SK-N-SH (cell line): ENCODE results near the gene CENPW. TPM values are rescaled to one million over a fixed set of nuclear protein-coding genes. Genes with fewer than 3 reads are reported as not detected.
A peak's percentile ranks its signal among the peaks of the same experiment; 100 is the strongest.

Experiments
- CTCF ChIA-PET: fragments of 300-600, 350-600 bp; formaldehyde crosslinking; extraction: SDS; loops from one replicate; lab custom pipeline; 2021; lab: Yijun Ruan, JAX
- POLR2A ChIA-PET: fragments of 350-600 bp; sonication (Branson Sonifier 250); formaldehyde crosslinking; extraction: SDS; loops from one replicate; lab custom pipeline; 2020; ENCODE audit warnings: antibody characterized with exemption, inconsistent platforms; lab: Yijun Ruan, JAX
- DNase-seq: peaks from one replicate; pipeline ENCODE4 v3.0.0; 2012
- H2AFZ ChIP-seq: fragments of 200-600 bp; sonication (generic); 2 replicates; pipeline ENCODE4 v1.8.1; 2016; ENCODE audit warnings: antibody characterized with exemption, mild to moderate bottlenecking, low read depth
- H3F3A ChIP-seq: fragments of 200-600 bp; sonication (generic); replicated peaks from 2 replicates; pipeline ENCODE3; 2016; ENCODE audit warnings: antibody characterized with exemption, mild to moderate bottlenecking; ENCODE audit not compliant: insufficient read depth
- H3K27ac ChIP-seq, 2 experiments: fragments of 200-500 bp in 1 of 2; fragments of 200-600 bp in 1 of 2; sonication (Bioruptor generic) in 1 of 2; sonication (generic), shearing (Covaris generic) in 1 of 2; 2 replicates each; pipeline versions ENCODE4 v1.5.1 to v1.6.1; 2014 to 2016; ENCODE audit warnings: low read depth in 2 of 2, inconsistent platforms in 1 of 2, low read length in 1 of 2, mild to moderate bottlenecking in 1 of 2, mixed read lengths in 1 of 2
- H3K27me3 ChIP-seq: fragments of 200-600 bp; sonication (generic), shearing (Covaris generic); 2 replicates; pipeline ENCODE4 v1.6.1; 2016; ENCODE audit warnings: mixed run types; ENCODE audit not compliant: insufficient read depth
- H3K36me3 ChIP-seq, 2 experiments: fragments of 200-500 bp in 1 of 2; fragments of 200-600 bp in 1 of 2; sonication (Bioruptor generic) in 1 of 2; sonication (generic) in 1 of 2; replicated peaks in 1 of 2; 2 replicates each; pipeline versions ENCODE3 to v1.5.1; 2014 to 2016; ENCODE audit warnings: low read length in 1 of 2, mild to moderate bottlenecking in 1 of 2; ENCODE audit not compliant: insufficient read depth in 2 of 2, control insufficient read depth in 1 of 2
- H3K4me1 ChIP-seq, 2 experiments: fragments of 200-500 bp in 1 of 2; fragments of 200-600 bp in 1 of 2; sonication (Bioruptor generic) in 1 of 2; sonication (generic), shearing (Covaris generic) in 1 of 2; 2 replicates each; pipeline versions ENCODE4 v1.5.1 to v1.6.1; 2014 to 2016; ENCODE audit warnings: low read depth in 1 of 2, low read length in 1 of 2, mixed run types in 1 of 2; ENCODE audit not compliant: insufficient read depth in 2 of 2, control insufficient read depth in 1 of 2
- H3K4me2 ChIP-seq: fragments of 200-600 bp; sonication (generic), shearing (Covaris generic); 2 replicates; pipeline ENCODE4 v1.6.1; 2017; ENCODE audit warnings: mixed run types
- H3K4me3 ChIP-seq, 2 experiments: fragments of 200-500 bp in 1 of 2; fragments of 200-600 bp in 1 of 2; sonication (Bioruptor generic) in 1 of 2; sonication (generic), shearing (Covaris generic) in 1 of 2; 2 replicates each; pipeline versions ENCODE4 v1.5.1 to v1.8.1; 2014 to 2016; ENCODE audit warnings: low read depth in 2 of 2, inconsistent platforms in 1 of 2, low read length in 1 of 2, mild to moderate bottlenecking in 1 of 2, mixed read lengths in 1 of 2, moderate library complexity in 1 of 2
- H3K79me2 ChIP-seq: fragments of 200-600 bp; sonication (generic); 2 replicates; pipeline ENCODE4 v1.8.1; 2017; ENCODE audit warnings: mild to moderate bottlenecking; ENCODE audit not compliant: insufficient read depth
- H3K9ac ChIP-seq: fragments of 200-600 bp; sonication (generic); 2 replicates; pipeline ENCODE4 v1.6.1; 2017; ENCODE audit warnings: mixed run types
- H3K9me2 ChIP-seq: fragments of 200-600 bp; sonication (generic); 2 replicates; pipeline ENCODE4 v1.6.1; 2017; ENCODE audit warnings: mixed run types
- H3K9me3 ChIP-seq: fragments of 200-600 bp; sonication (generic); 2 replicates; pipeline ENCODE4 v1.6.1; 2017; ENCODE audit warnings: mixed run types, mild to moderate bottlenecking, moderate library complexity
- H4K20me1 ChIP-seq: fragments of 200-600 bp; sonication (generic); 2 replicates; pipeline ENCODE4 v1.6.1; 2017; ENCODE audit warnings: mild to moderate bottlenecking, mixed run types; ENCODE audit not compliant: insufficient read depth
- EZH2phosphoT487 ChIP-seq: fragments of 200-600 bp; sonication (generic); IDR thresholded peaks from 2 replicates; pipeline ENCODE4 v1.6.1; 2017; ENCODE audit warnings: low read depth, mixed run types, mild to moderate bottlenecking, antibody characterized with exemption, moderate library complexity, borderline replicate concordance
- JUND ChIP-seq: IDR thresholded peaks from 2 replicates; pipeline ENCODE4 v1.4.0; 2012
- MXI1 ChIP-seq: IDR thresholded peaks from 2 replicates; pipeline ENCODE4 v1.6.1; 2012; ENCODE audit warnings: mild to moderate bottlenecking, low read depth, low read length, improper control_type of control experiment
- NRF1 ChIP-seq: IDR thresholded peaks from 2 replicates; pipeline ENCODE4 v1.6.1; 2012; ENCODE audit warnings: low read depth, mild to moderate bottlenecking, low read length
- POLR2AphosphoS5 ChIP-seq: IDR thresholded peaks from 2 replicates; pipeline ENCODE4 v1.6.1; 2012; ENCODE audit warnings: low read depth, low read length
- RAD21 ChIP-seq: IDR thresholded peaks from 2 replicates; pipeline ENCODE4 v1.6.1; 2012; ENCODE audit warnings: mild to moderate bottlenecking, low read length
- RFX5 ChIP-seq: IDR thresholded peaks from 2 replicates; pipeline ENCODE4 v1.6.1; 2012; ENCODE audit warnings: mild to moderate bottlenecking, improper control_type of control experiment, low read length
- RXRA ChIP-seq: IDR thresholded peaks from 2 replicates; pipeline ENCODE4 v1.4.0; 2012; ENCODE audit warnings: low read depth, mild to moderate bottlenecking, borderline replicate concordance
- WGBS: methylation state at CpG from one replicate; pipeline ENCODE4 v1.1.6; 2017; ENCODE audit warnings: low lambda C conversion rate; 5-methylcytosine and 5-hydroxymethylcytosine counted together
- polyA plus RNA-seq, 3 experiments: library from polyadenylated mRNA; depleted of rRNA; stranded (reverse); fragments of >200 nt; gene quantifications; 2 replicates each; pipeline ENCODE4 v1.2.3, GENCODE V29; 2012
- TF ChIP-seq, protein P1 (sequence below): fragments of 200-600 bp; sonication (generic); IDR thresholded peaks from 2 replicates; pipeline ENCODE4 v1.6.1; 2017; ENCODE audit warnings: antibody characterized with exemption, mild to moderate bottlenecking, moderate library complexity
- TF ChIP-seq, protein P2 (sequence below): fragments of 150-350 bp; IDR thresholded peaks from 2 replicates; pipeline ENCODE4 v1.6.1; 2017; ENCODE audit warnings: antibody characterized with exemption, low read length, low read depth, borderline replicate concordance
- TF ChIP-seq, protein P3 (sequence below): IDR thresholded peaks from 2 replicates; pipeline ENCODE4 v1.4.0; 2012; ENCODE audit warnings: low read depth, borderline replicate concordance
- TF ChIP-seq, protein P4 (sequence below): IDR thresholded peaks from 2 replicates; pipeline ENCODE4 v1.4.0; 2012; ENCODE audit warnings: low read depth, borderline replicate concordance
- TF ChIP-seq, protein P5 (sequence below): IDR thresholded peaks from 2 replicates; pipeline ENCODE4 v1.4.0; 2012; ENCODE audit warnings: low read depth

The CENPW gene
- polyA plus RNA-seq, 1 of the 3 experiments (the other 2 are of a cell fraction) = 10.9 TPM

DNA sequence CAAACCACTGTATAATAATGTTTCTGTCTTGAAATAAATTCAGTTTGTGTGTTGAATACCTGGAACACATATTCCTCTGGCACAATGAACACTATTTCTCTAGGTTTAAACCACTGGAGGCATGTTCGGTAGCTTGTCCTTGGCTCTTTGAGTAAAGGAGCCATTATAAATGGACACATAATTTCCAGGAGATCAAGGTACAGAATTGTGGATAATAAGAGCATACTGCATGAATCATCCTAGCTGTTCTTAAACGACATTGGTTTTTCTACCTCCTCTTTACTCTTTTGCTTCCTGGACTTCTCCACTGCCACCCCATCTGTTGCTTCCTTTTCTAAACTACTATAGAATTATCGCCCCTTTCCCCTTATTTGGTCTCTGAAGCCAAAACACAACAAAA, 1.2 kb downstream of the CENPW start:
- Histone ChIP-seq H3K27ac (no peak overlapping the region), H3F3A (peaks cover 5% of the 10 kb centered on the region), H3K9me2 (no peaks in the 10 kb centered on the region; the same call in 1 of the 2 replicates), H2AFZ (no peak overlapping the region; the same call in 1 of the 2 replicates), H3K9ac (peak overlapping the region; percentile 69; the same call in 1 of the 2 replicates), H3K9me3 (no peaks in the 10 kb centered on the region), H3K36me3 (no peaks in the 10 kb centered on the region), H3K4me1 (peaks cover 0 to 14% of the 10 kb centered on the region in 2 experiments; a peak in 2 of 4 replicates), H3K79me2 (peaks cover 53% of the 10 kb centered on the region), H3K4me2 (peak overlapping the region; percentile 89), H4K20me1 (no peaks in the 10 kb centered on the region), H3K27me3 (no peaks in the 10 kb centered on the region), H3K4me3 (peak overlapping the region; percentile 84 to 94; a peak in 3 of 4 replicates)
- no peak for DNase-seq
- ChIA-PET POLR2A (no interaction called here), CTCF (interaction anchor here (1.3 to 2.1 kb wide), 2 partner anchors 13 to 308 kb away, joined by 3 to 5 read pairs; no protein-coding TSS in a partner anchor)
- TF ChIP-seq, protein P1, sequence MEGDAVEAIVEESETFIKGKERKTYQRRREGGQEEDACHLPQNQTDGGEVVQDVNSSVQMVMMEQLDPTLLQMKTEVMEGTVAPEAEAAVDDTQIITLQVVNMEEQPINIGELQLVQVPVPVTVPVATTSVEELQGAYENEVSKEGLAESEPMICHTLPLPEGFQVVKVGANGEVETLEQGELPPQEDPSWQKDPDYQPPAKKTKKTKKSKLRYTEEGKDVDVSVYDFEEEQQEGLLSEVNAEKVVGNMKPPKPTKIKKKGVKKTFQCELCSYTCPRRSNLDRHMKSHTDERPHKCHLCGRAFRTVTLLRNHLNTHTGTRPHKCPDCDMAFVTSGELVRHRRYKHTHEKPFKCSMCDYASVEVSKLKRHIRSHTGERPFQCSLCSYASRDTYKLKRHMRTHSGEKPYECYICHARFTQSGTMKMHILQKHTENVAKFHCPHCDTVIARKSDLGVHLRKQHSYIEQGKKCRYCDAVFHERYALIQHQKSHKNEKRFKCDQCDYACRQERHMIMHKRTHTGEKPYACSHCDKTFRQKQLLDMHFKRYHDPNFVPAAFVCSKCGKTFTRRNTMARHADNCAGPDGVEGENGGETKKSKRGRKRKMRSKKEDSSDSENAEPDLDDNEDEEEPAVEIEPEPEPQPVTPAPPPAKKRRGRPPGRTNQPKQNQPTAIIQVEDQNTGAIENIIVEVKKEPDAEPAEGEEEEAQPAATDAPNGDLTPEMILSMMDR = no peak
- TF ChIP-seq RFX5 (no peak), EZH2phosphoT487 (no peak), NRF1 (no peak)
- TF ChIP-seq, protein P2, sequence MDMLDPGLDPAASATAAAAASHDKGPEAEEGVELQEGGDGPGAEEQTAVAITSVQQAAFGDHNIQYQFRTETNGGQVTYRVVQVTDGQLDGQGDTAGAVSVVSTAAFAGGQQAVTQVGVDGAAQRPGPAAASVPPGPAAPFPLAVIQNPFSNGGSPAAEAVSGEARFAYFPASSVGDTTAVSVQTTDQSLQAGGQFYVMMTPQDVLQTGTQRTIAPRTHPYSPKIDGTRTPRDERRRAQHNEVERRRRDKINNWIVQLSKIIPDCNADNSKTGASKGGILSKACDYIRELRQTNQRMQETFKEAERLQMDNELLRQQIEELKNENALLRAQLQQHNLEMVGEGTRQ = no peak
- 68% methylated on average over 3 of the region's 3 CpGs for WGBS

DNA sequence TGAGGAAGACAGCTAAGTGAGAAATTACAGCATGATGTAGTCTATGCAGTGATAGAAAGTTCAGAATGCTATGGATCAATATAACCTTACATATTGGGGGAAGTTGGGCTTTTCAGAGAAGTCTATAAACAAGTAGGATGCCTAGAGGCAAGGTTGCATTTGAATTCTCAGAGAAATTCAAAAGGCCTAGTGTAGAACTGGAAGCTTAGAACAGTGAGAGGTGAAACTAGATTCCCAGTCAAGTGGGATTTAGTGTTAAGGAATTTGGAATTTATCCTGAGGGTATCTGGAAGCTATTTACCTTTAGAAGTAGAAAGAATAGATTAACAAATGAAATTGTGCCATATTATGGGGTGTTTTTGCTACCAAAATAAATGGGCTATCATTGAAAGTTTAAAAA, 4.3 kb downstream of the CENPW start:
- H3K79me2 ChIP-seq = peaks cover 58% of the 10 kb centered on the region
- H3K4me3 ChIP-seq = no peak overlapping the region
- H3K27me3 ChIP-seq = no peaks in the 10 kb centered on the region
- POLR2A ChIA-PET = no interaction called here
- H3K9me2 ChIP-seq = no peaks in the 10 kb centered on the region; the same call in 1 of the 2 replicates
- CTCF ChIA-PET = no interaction called here
- H3K4me1 ChIP-seq = peaks cover 0 to 14% of the 10 kb centered on the region in 2 experiments; a peak in 2 of 4 replicates
- peaks cover 0 to 7% of the 10 kb centered on the region in 2 experiments for H3K36me3 ChIP-seq
- no peaks in the 10 kb centered on the region for H4K20me1 ChIP-seq
- no peak for DNase-seq
- peaks cover 5% of the 10 kb centered on the region for H3F3A ChIP-seq
- TF ChIP-seq, protein P3, sequence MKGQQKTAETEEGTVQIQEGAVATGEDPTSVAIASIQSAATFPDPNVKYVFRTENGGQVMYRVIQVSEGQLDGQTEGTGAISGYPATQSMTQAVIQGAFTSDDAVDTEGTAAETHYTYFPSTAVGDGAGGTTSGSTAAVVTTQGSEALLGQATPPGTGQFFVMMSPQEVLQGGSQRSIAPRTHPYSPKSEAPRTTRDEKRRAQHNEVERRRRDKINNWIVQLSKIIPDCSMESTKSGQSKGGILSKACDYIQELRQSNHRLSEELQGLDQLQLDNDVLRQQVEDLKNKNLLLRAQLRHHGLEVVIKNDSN = no peak
- TF ChIP-seq RXRA (no peak), RAD21 (no peak), POLR2AphosphoS5 (no peak), JUND (no peak), NRF1 (no peak), MXI1 (no peak)
- TF ChIP-seq, protein P4, sequence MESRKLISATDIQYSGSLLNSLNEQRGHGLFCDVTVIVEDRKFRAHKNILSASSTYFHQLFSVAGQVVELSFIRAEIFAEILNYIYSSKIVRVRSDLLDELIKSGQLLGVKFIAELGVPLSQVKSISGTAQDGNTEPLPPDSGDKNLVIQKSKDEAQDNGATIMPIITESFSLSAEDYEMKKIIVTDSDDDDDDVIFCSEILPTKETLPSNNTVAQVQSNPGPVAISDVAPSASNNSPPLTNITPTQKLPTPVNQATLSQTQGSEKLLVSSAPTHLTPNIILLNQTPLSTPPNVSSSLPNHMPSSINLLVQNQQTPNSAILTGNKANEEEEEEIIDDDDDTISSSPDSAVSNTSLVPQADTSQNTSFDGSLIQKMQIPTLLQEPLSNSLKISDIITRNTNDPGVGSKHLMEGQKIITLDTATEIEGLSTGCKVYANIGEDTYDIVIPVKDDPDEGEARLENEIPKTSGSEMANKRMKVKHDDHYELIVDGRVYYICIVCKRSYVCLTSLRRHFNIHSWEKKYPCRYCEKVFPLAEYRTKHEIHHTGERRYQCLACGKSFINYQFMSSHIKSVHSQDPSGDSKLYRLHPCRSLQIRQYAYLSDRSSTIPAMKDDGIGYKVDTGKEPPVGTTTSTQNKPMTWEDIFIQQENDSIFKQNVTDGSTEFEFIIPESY = no peak
- TF ChIP-seq, protein P5, sequence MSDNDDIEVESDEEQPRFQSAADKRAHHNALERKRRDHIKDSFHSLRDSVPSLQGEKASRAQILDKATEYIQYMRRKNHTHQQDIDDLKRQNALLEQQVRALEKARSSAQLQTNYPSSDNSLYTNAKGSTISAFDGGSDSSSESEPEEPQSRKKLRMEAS = no peak
- TF ChIP-seq, protein P2 = no peak
- H3K27ac ChIP-seq = no peak overlapping the region
- no peak overlapping the region for H3K9ac ChIP-seq
- H3K9me3 ChIP-seq = no peaks in the 10 kb centered on the region
- no peak overlapping the region; the same call in 1 of the 2 replicates for H2AFZ ChIP-seq
- H3K4me2 ChIP-seq = no peak overlapping the region
